Measurements from ENCODE around the gene P2RY6.

The P2RY6 gene

GRCh38 chr11:73280626-73281025 is 8.5 kb downstream of the P2RY6 start:
- DNase-seq (ENCODE audit: low spot score), result no peak

DNA sequence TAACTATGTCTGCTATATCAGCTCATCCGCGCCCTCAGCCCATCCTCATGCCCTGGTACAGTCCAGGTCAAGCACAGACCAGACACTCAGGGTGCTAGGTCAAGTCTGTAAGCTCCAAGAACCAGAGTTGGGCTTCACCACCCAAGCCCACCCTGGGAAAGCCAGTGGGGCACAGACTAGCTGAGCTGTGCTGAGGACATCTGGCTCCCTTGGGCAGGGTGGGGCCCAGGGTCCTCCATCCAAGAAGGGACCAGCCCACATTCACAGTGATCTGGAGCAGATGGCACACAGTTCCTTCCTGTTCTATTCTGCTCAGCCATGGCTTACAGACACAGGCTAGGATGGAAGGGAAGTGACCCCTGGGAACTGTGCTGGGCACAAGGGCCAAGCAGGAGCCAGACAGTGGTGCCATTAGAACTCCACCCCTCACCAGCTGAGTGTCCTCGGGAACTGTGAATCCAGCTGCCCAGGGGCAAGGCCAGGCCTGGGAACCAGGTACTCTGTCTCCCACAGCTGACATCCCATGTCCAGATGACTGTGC is 9.1 kb downstream of the P2RY6 start:
- no peak for DNase-seq (ENCODE audit: low spot score)

DNA sequence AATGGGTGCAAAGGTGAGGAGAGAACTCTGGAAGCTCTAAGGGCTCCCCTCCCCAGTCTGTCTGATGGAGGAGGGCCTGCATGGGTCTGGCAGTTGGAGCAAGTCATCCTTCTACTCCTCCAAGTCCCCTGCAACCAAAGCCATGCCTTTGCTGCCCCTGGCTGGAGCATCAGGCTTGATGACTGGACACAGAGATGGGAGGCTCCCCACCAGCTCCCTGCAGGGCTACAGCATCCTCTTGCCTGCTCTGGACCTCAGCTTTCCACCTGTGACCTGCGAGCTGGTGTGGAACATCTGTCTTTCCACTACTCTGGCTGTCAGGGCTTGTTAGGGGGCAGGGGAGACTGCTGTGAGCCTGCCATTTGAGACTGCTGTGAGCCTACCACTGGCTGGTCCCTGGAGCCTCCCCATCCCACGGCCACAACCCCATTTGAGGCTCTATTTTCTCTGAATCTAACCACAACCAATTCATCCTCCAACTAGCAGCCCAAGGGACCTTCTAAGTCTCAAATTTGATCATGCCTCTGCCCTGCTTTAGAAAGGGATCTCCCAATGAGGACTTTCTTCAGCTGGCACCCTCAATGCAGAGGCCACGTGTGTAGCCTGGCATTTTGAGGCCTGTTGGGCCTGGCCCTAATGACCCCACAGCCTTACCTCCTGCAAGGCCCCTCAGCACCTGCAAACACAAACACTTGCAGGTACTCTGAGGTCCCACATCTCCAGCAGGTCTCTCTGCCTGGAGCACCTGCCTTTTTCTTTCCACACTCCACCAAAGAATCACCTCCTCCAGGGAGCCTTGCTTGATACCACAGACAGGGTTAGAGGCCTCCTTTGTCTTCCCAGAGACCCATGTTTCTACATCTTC is 9.9 kb downstream of the P2RY6 start:
- no peak for DNase-seq (ENCODE audit: low spot score)

- DNase-seq (ENCODE audit: low spot score), result no peak
Measured at GRCh38 chr11:73283276-73284000, 11.3 kb downstream of the P2RY6 start.

DNA sequence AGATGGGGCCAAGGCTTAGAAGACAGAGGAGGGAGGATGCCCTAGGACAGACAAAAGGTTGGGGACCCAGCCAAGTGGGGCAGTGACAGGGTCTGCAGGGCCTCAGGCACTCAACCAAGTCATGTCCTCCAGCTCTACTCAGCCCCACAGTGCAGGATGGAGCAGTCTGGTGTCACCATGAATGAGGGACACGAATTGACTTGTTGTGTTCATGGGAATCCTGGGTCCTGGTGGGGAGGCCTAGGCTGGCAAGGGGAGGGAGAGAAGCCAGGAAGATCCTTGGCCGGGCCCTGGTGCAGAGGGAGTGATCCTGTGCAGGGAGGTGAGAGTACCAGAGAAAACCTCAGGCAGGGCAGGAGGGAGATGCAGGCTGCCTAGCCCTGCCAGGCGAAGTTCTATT is 12.0 kb downstream of the P2RY6 start:
- no peak for DNase-seq (ENCODE audit: low spot score)

GRCh38 chr11:73285721-73286120 is 13.6 kb downstream of the P2RY6 start:
- no peak for DNase-seq (ENCODE audit: low spot score)

DNA sequence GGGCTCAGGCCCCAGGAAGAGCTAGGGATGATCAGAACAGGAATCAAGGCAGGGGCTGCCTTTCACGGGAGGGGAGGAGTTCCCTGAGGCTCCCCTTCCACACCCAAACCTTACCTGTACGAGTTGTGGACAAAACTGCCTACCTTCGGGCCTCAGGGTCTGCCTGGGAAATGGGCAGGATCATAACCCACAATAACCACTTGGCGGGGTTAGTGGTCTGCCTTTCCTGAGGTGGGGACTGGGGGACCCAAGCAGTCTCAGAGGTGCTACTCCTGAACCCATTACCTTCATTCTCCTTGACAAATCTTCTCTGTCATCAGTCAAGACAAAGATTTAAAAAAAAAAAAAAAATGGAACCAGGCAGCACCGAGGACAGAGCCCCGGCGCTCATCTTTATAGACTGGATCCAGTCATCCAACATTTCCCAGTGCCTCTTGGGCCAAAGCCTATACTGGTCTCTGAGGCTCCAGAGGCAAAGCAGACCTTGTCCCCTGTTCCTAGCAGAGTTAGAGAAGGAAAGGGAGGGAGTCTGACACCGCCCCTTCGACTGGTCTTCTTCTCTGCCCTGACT is 14.2 kb downstream of the P2RY6 start:
- DNase-seq (ENCODE audit: low spot score), result no peak

GRCh38 chr11:73287400-73288101 is 15.4 kb downstream of the P2RY6 start:
- DNase-seq (ENCODE audit: low spot score), result no peak

DNA sequence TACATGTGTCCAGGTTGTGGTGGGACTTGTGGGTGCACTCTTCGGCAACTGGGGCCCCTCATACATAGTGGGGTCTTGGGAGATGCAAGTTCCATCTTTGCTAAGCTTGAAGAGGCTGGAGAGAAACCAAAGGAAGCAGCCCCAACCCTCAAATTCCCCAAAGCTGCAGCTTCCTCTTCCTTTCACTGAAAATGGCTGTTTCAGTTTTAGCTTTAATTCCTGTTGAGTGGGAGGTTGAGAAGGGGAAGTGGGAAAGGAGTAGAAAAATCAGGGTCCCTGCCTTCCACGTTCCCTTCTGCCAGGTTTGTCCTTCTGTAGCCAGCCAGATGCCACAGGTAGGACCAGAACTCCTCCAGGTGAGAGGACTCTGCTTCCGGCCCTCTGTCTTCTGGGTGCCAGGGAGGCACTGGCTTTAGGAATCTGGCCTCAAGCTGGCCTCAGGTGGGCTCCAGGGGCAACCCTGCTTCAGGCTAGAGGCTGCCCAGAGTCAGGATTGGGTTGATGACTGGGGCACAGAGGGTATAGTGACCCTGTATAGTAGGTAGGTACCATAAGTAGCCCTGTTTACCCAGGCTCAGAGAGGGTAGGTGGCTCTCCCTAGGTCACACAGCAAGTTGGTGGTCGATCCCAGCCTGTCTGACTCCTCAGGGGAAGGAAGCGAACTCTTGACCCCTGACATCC is 16.2 kb downstream of the P2RY6 start:
- no peak for DNase-seq (ENCODE audit: low spot score)

DNA sequence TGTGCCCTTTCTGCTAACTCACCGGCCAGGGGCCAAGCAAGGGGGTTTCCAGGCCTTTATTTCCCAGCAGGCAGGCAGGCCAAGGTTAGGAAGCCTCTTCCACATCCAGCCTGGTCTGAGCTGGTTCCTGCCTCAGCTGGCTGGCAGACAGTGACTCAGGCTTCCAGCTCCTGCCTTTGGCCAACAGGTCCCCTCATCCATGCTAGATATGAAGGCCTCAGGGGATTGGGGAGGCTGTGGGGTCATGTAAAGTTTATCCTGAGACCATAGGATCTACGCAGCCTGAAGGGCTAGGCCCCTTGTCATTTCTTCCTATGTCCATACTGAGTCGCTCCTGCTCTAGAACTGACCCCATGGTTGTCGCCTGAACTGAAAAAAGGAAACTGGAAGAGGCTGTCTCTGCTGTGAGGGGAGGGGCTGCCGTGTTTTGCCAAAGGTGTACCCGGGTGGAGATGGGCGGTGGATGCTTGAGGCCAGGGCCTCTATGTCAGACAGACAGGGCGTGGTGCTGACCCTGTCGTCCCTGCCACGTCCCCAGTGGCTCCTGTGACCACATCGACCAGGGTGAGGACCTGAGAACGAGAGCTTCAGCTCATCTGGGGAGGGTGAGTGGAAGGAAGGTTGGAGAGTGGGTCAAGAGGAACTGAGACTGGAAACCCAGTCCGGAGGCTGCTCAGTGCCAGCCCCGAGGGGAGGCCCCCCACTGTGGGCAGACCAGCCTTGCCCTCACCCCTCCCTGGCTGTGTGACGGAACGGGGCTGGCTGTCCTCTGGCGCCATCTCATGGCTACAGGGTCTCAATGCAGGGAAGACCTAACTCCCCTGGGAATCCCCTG is 17.0 kb downstream of the P2RY6 start:
- DNase-seq (ENCODE audit: low spot score), result peak; percentile 55

- no peak for DNase-seq (ENCODE audit: low spot score)
Measured at GRCh38 chr11:73290536-73290935, 18.4 kb downstream of the P2RY6 start.

DNA sequence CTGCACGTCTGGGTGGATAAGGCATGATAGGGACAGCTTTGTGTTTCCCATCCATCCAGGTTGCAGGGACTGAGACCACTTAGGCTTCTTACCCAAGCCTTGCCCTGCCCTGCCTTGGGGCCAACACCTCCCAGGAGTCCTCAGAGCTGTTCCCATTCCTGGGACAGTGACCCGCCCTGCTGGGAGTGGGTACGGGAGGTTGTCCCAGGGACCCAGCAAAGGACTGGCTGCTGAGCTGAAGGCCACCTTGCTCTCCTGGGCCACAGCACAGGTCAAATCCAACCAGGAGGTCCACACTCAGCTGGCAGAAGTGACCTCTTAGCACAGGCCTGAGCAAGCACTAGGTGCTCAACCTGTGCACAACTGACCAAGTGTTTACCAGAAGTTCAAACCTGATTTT is 19.1 kb downstream of the P2RY6 start:
- DNase-seq (ENCODE audit: low spot score), result no peak

DNA sequence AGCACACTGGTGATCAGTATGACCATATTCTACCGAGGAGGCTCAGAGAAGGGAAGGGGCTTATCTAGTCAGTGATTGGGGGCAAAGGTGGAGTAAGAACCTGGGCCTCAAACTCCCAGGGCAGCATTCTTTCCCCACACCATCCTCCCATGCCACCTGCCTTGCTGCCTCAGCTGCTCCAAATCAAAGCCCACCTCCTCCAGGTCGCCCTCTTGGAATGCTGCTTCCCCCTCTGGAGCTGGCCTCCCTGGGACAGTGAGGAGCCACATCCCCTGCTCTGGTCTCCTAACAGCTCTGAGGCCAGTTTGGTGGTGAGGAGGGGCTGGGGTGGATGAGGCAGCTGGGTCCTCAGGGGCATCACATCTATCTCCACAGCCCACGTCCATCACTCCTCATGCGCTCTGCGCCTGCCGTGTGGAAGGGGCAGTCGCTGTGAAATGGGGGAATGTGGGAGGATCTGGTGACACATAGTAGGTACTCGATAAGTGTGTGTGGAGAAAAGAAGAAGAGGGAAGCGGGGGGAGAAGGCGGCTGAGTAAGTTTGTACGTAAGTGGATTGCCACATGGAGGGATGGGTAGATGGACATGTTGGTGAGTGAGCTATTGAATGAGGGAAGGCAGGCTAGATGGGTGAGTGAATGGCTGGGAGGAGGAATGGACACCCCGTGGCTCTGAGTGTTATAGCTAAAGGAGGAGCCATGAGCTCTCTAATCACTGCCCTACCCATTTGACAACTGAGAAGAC is 19.8 kb downstream of the P2RY6 start:
- no peak for DNase-seq (ENCODE audit: low spot score)

DNA sequence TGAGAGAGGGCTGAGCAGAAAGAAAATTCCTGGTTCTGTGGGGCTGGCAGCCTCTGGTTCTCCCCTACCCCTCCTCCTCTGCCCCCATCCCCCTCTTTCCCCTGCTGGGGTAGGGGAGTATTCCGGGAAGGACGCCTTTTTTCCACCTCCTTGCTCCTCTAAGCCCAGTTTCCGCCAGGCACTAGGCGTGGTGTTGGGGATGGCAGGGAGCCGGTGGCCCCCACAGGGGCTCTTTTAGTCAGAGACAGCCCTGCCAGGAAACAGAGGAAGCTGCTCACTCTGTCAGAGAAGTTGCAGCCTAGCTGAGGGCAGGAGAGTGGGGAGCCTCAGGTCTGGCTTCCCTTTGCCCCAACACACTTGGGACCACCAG is 20.4 kb downstream of the P2RY6 start:
- no peak for DNase-seq (ENCODE audit: low spot score)

DNA sequence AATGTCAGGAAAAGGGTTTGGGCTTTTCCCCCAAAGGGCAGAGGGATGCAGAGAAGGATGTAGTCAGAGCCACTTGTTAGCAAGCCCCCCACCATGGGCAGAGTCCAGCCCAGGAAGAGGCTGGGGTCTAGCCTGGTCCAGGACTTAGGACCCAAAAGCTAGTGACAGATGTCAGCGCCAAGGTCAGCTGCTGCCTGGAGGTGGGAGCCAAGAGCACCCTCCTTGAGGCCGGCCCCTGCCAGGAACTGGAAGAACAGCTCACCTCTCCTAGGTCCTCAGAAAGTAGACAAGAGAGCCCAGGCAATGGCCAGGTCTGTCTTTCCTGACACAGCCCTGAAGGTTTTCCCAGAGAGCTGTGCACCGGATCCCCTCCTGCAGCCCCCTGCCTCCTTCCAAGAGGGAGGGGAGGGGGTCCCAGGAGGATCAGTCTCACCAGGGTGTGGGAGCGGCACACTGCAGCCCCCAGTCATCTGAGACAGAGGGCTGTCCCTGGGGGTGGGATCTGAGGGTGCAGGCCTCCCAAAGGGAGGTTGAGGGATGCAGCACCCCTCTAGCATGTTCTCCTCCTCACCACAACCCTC is 21.3 kb downstream of the P2RY6 start:
- no peak for DNase-seq (ENCODE audit: low spot score)

DNA sequence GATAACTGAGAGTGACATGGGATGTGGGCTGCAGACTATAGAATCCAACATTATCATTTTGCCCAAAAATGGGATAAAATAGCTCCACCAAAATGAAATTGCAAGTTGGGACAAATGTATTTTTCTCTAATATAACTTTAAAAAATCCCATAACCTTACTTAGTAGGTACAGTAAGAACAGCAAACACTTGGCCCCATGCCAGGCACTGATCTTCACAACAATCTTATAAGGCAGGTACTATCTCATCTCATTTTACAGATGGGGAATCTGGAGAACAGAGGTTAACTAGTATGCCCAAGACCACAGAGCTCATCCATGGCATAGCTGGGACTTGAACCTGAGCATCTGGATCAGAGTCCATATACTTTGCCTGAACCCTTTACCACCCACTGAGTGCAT is 22.5 kb downstream of the P2RY6 start:
- DNase-seq (ENCODE audit: low spot score), result no peak

DNA sequence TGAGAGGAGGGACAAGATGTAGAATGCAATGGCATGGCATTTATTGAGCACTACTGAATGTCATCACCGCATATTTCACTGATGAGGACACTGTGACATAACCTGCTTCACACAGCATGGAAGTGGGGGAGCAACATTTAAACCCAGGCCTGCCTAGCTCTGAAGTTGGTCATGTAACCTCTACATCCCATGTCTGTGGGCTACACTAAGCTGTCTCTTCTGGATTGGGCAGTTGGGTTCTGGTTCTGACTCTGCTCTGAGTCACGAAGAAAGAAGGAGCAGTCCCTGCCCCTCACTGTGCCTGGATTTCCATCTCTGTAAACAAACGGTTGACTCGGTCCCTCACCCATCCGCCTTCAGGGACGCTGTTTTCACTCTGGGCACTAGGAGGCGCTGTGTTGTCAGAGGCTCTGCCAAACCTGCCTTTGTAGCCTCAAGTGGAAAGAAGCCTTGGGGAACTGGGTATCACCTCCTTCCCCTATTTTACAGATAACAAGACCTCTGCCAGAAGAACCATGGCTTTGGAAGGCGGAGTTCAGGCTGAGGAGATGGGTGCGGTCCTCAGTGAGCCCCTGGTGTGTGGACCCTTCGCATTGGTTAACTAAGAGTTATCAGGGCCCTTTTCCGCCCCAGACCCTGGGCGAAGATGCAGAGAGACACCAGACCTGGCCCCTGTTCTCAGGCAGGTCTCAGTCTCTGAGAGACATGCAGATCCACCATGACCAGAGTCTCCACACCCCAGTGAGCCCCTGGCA is 23.3 kb downstream of the P2RY6 start:
- peak; percentile 63 for DNase-seq (ENCODE audit: low spot score)

DNA sequence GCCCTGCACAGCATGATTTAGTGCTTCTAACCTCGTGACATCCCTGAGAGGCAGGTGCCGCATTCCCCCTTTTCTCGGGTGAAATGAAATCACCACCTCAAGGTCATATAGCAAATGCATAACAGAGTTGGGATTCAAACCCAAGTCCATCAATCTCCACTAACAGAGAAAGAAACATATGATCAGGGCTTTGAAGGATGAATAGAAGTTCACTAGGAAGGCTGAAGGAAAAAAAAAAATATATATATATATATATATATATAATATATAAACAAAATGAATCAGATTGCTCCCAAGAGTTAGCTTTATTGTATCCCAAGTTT is 23.8 kb downstream of the P2RY6 start:
- DNase-seq (ENCODE audit: low spot score), result no peak
